HG03439 (cell line): ENCODE measurements around the gene TNNT3.

ENCODE experiments used
- ATAC-seq: cut with Tn5 transposase; IDR thresholded peaks from one replicate; pipeline ENCODE4 v1.9.1; 2021; ENCODE audit warnings: mild to moderate bottlenecking, moderate library complexity; ENCODE audit not compliant: unreplicated experiment

The TNNT3 gene

DNA sequence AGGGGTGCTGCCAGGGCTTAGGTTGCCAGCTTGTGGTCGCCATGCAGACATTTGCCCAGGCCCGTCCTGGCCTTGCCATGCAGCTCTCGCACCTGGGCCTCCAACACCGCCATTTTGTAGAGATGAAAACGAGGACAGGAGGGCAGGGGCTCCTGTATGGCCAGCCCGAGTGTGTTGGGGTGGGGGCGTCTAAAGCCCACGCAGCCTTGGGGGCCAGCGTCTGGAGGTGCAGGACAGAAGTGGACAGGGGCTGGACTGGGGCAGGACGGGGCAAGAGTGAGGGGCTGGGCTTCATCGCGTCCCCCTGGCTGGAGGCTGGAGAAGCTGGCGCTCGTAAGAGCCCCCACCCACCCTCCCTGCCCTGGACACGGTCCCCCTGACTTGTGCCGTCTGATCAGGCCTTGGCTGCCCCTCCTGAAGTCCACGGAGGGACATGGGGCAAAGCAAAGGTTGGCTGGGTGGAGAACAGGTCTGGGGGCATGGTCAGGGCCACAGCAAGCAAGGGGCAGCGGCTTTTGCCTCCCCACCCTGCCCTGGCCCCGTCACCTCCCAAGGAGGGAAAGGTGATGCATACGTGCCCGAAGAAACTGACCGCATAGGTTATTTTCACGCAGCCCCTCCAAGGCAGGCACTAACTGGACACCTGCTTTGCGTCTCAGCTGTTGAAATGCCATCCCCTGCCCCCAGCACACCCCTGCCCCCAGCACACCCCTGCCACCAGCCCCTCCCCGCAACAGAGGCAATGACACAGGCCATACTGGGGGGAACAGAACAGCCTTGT lies 815 bp downstream of the TNNT3 start:
- no peak for ATAC-seq

DNA sequence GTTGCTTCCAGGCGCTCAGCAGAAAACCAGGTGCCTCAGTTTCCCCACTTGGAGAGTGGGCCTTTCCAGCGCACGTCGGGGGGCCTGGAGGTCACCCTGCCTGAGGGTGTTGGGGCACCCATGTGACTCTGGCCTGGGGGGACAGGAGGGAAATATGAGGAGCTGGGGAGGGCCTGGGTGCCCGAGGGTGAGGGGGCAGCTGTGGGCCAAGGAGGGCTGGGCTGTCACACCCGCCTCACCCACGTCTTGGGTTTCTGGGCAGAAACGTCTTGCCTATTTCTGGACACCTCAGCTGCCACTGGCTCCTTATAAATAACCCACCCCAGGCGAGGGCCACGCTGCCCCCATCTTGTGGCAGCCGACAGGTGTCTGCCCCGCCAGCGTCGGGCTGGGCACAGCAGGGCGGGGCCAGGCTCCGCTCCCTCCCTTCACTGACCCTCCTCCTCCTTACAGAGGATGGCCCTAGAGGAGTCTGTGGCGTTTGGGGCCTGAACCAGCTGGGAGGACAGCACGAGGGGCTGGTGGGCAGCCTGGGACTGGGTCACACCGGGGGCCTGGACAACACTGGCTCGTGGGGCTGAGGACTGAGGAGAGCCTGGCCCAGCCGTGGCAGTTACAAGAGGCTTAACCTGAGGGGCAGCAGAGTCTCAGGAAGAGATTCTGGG lies 1.5 kb downstream of the TNNT3 start:
- ATAC-seq, result no peak

DNA sequence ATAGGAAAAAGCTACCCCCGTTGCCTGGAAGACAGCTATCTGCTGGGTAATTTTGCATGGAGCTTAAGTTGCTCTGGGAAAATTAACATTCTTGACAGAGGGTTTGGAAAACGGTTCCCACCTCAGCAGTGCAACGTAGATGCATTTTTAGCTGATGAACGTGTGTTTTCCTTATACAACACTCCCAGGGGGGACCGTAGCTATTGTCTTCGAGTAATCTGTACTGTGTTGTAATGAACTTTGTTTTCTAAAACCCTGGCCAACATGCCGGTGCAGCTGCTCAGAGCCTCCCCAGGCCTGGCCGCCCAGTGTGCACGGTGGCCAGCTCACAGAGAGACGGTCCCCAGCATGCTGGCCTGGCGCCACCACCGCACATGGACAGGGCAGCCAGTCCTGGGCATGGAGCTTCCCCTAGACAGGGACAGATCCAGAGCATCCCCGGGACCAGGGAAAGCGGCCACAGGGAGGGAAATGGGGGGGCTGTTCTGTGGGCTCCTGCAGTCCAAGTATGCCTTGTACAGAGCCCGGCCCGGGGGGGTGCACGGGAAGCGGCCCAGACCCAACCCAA lies 2.2 kb downstream of the TNNT3 start:
- ATAC-seq, result no peak

DNA sequence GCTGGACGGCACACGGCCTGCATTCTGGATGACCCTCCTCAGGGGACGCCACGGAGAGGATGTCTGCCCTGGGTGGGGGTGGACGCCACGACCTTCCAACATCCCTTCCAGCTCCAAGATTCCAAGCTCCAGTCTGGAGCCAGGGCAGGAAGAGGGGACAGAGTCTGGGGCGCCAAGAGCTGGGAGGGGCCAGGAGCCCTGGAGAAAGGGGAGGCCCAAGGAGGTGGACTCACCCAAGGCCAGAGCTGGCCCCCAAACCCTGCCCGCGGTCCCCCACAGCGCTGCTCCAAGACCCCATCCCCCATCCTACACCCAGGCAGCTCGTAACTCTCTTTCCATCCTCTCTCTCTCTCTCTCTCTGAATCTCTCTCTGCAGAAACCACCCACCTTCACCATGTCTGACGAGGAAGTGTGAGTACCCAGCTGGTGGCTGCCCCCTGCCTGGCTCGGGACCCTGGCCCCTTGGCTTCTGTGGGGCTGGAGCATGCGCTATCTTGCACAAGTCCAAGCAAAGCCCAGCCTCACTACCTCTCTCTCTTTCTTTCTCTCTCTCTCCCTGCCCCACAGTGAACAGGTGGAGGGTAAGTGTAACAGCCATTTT lies 3.1 kb downstream of the TNNT3 start:
- no peak for ATAC-seq

DNA sequence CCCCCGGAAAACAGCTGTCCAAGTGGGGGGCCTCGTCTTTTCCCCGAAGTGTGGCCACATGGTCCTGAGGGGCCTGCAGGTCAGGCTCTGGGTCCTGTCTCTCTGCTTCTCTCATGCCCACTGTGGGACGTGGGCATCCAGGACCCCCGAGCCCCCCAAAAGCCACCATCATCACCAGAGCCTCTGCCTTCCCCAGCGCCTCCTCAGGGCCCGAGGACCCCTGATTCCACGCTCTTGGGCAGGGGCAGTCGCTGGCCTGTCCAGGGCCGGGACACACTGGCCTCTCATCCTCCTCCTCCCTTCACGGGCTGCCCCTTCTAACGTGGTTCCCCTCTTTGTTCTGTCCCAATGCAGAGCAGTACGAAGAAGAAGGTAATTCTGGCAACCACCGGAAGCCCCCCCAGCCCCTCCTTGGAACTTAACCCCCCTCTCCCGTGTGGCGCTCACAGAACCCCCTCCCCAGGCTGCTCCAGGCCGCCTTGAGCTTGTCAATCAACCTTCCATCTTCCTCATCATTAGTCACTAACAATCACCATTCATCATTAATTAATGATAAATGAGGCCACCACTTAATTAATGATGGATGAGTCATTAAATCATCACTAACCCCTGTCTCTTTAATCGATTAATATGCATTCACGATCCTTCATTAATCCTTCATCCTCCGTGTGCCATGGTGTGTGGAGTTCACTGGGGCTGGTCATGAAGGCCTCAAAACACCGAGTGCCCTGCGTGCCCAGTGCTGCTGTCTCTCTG lies 3.9 kb downstream of the TNNT3 start:
- ATAC-seq, result no peak

DNA sequence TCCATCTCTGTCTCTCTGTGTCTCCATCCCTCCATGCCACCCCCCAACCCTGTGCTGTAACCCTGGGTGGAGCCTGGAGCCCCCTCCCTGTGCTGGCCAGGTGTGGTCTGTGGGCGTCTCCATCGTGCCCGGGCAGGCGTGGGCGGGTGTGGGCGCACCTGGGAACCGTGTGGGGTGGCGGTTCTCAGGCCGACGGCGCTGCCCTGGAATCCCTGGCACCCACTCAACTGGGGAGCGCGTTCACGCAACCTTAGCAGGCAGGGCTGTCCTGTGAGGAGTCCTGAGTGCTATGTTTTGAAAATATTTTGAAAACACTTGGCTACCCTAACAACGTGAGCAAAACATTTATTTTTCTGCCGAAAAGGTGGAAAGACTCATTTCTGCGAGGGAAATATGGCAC lies 4.7 kb downstream of the TNNT3 start:
- ATAC-seq, result no peak

DNA sequence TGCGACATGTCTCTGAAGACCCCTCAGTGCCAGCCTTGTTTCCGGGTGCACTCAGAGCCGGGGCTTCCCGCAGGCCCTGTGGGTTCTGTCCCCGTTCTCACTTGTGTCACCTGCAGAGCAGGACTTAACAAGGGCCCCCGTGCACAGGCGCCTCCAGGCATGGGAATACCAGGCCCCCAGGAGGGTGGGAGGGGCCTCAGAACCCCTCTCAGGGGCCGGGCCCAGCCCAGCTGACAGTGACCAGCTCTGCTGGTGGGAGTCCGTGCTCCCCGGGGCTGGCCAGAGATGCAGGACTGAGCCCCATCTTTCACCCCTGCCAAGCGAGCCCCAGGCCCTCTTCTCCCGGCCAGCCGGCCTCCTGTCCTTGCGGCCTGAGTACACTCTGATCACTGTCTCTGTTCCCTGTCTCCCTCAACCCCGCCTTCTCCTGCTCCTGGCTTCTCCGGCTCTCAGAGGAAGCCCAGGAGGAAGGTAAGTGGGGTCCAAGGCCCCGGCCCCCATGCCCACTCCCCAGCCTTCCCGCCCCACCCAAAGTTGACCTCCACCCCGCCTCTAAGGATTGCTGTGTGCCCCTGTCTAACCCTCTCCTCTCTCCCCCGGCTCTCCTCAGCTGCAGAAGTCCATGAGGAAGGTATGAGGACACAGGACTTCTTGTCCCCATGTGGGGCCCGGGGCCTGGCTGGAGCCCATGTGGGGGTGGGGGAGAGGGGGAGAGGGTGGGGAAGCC lies 5.3 kb downstream of the TNNT3 start:
- no peak for ATAC-seq

DNA sequence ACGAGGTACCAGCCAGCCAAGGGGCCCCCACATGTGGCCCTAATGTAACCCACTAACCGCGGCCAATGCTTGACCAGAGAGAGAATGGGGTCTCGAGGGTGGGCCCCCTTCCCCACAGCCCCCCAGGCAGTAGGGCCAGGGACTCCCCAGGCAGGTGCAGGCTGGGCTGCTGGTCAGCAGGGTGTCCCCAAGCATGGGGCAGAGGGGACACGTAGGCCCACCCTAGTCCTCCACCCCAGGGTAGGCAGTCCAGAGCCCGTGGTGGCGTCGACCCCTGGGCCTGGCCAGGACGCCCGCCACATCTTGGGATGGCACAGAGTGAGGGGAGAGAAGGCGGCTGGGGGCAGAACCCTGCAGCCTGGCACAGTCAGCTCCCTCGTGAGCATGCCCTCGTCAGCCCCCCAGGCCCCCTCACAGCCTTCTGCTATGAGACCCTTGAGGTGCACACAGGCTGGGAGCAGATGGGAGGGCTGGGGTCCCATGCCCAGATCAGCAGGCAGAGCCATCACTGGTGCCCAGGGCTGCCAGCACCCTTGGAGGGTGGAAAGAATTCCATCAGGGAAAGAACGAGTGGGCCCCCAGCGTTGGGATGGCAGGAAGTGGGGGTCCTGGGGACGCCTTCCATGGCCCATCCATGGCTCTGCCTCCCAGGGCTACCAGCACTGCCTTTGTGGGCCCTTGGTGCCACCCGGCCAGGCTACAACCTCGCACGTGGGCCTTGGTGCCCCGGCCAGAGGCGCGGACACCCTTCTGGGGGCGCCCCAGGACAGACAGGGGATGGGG lies 6.1 kb downstream of the TNNT3 start:
- ATAC-seq, result no peak

DNA sequence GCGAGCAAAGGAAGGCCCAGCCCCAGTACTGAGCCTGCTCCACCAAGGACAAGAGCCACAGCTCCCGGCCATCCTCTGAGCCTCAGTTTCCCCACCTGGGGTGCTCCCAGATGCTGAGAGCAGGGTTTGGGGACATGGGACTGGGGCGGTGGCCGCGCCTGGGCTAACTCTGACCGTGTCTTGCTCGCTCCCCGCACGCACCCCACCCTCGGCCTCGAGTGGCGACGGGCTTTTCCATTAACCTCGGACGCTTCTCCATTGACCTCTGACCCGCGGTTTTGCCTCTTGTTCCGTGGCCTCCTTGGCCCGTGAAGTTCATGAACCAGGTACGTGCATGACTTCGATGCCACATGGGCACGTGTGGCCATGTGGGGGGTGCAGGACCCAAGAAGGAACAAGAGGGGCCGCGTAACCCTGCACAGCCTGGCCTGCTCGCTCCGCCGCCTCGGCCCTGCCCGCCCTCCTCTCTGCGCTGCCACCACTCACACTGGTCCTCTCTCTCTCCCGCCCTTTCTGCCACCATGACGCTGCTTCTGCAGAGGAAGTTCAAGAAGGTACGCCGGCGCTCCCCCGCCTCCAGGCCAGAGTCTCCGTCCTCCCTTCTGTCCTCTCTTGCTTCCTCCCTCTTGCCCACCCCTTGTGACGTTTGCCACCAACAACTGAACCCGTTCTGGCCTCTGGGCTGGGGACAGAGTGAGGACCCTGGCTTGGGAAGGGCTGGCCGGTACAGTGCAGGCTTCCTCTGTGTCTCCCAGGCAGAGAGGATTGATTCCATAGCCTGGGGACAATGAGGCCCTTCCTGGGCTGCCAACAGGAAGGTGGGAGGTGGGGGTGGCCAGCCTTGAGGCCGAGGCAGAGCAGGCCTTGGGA lies 6.9 kb downstream of the TNNT3 start:
- no peak for ATAC-seq

DNA sequence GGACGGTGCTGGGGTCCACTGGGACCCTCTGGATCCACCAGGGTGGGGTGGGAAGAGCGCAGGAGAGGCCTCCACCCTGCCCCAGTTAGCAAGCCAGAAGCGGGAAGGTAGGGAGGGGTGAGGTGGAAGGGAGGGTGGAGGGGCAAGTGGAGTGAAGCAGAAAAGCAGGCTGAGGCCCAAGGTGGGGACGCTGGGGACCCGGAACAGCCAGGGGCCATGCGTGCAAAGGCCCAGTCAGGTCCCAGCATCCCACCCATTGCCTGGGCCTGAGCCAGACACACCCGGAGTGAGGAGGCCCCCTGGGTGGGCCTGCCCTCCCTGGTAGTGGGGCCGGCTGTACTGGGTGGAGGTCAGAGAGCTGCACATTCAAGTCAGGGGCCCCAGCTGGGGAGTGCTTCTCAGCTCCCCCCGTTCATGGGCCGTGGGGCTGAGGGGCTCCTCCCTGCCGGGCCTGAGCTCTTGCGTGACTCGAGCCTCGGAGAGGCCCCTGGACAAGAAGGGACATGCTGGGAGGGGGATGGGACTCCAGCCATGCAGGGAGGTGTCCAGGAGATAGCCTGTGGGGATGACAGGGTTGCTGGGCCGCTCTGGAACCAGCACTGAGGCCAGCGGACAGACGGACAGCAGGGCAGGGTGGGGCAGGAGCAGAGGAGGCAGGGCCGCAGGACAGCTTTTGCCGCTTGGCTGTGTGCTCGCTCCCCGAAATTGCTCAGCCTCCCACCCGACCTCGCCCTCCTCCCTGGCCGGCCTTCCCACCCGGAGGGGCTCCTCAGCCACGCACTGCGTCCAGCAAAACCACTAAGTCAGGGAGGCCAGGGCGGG lies 7.7 kb downstream of the TNNT3 start:
- ATAC-seq, result no peak

DNA sequence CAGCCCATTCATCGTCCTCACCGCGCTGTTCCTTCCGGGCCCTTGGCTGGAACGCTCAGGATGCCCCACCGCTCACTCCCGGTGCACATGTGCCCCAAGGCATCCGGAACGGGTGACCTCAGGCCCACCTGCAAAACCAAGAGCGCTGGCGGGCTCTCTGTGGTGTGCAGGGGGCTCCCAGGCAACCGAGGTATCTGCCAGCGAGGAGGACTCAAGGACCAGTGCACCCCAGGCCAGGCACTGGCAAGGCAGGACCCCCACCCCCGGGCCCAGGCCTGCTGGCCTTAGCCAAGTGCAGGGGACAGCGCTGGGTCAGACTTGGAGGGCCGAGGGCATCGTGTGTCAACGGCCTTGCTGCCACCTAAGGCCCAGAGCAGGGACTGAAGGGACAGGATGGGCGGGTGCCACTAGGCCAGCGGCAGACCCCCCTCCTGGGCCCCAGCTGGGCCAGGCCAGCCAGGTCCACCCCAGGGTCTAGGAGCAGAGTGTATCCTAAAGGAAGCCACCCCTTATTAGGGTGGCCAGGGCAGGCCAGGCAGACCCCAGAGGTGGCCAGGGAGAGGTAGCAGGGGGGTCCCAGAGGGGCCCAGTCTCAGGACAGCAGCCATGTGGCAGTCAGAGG lies 8.5 kb downstream of the TNNT3 start:
- ATAC-seq, result no peak

DNA sequence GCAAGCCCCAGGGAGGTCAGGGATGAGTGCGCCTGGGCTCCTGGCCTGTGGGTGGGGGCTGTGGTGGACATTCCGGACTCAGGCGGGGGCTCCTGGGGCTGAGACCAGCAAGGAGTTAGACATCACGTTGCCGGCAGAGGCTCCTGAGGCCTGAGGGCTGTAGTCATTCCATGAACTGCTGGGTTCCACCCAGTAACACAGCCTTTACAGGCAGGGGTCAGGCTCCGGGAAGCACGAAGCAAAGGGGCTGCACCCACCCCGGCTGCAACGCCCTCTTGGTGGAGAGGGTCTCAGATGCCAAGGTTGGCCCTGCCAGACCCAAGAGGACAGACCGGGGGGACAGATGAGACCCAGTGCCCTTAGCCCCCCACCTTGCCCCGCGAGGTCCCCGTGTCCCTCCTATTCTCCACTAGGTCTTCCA lies 9.0 kb downstream of the TNNT3 start:
- no peak for ATAC-seq

DNA sequence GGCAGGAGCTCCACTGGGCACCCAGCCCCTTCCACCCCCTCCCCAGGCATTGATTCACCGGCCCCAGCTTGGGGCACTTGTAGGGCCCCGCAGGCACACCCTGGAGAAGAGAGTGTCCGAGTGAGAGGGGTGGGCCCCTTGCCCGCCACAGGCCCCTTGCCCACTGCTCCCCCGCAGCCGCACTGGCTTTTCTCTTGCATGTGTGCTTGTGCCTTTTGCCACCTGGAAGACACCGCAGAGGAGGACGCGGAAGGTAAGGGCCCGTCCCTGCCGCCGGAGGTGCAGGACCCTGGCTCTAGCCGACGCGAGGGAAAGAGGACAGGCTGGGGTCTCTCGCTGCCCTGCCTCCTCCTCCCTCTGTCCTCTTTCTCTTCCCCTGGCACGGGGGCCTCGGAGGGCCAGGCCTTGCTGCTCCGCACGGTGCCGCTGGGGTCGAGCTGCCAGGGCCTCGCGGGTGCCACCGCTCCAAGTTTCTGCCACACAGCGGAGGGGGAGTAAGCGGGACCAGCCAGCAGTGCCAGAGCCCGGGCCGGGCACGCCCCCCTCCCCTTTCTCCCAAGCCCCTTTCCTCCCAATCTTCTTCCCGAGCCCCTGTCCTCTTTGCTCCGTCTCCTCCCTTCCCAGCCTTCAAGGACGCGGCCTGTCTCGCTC lies 9.5 kb downstream of the TNNT3 start:
- ATAC-seq, result no peak

DNA sequence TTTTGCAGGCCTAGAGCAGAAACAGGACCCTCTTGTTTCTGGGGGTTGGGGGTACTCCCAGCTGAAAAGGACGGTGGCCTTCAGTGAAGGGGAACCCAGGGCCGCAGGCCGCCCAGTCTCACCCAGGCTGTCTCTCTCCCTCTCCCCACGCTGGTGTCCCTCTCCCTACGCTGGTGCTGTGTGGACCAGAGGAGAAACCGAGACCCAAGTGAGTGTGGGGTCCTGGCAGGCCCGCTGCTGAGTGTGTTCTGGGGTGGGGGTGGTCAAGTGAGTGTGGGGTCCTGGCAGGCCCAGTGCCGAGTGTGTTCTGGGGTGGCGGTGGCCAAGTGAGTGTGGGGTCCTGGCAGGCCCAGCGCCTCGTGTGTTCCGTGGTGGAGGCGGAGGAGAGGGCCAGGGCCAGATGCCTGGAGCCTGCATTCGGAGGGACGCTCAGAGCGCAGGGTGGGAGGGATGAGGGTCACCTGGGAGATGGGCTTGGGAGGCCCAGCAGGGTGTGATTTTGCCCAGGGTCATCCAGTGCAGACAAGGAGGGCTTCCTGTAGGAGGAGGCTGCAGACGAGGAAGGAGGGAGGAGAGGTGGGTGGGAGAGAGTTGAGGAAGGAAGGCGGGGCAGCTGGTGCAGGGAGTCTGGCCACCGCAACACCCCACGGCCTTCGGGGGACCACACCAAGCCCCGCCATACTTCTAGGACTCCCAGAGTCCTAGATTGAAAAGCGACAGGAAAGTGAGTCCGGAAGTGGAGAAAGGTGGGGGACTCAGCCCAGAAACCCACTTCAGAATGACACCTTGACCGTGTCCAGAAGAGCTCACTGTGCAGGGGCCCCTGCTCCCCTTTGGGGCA lies 10.3 kb downstream of the TNNT3 start:
- ATAC-seq, result no peak

DNA sequence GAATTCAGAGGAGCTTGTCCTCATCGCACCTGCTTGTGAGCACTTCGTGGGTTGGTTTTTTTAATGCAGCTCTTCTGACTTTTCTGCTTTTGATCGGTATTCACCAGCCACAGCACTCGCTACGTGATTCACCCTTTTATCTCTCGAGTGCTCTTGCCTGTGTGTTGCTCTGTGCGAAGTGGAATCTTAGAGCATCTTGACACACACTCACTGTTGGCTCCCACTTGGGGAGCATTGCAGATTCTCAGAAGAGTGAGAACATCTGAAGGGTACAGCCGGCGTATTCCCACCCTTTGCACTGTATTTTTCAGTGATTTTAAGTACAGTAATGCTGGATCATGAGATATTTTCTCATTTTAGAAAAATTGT lies 10.9 kb downstream of the TNNT3 start:
- no peak for ATAC-seq
